Adipose tissue (tissue), 3 donors: ENCODE data around the gene DYRK1B. TPM values are rescaled to one million over a fixed set of nuclear protein-coding genes. Genes with fewer than 3 reads are reported as not detected.

Experiments
- H3K27ac ChIP-seq: one replicate; pipeline ENCODE4 v1.5.1; 2013; ENCODE audit warnings: low read depth, low read length
- WGBS, 3 donors: extraction: QIAGEN DNeasy Blood & Tissue Kit; methylation state at CpG; one replicate each; pipeline ENCODE4 v1.1.7; 2013; 5-methylcytosine and 5-hydroxymethylcytosine counted together
- polyA plus RNA-seq, 3 donors: library from polyadenylated mRNA; stranded (reverse); fragments of 200-250 nt; gene quantifications; one replicate each; pipeline ENCODE4 v1.2.3, GENCODE V29; 2013
- donor health status: healthy with polysubstance abuse.
- donor health status: Bipolar disorder and iron deficiency.
- donor health status: healthy.

Gene DYRK1B
- polyA plus RNA-seq, 3 donors, result 5.4 to 16.4 (median 7.4) TPM

DNA sequence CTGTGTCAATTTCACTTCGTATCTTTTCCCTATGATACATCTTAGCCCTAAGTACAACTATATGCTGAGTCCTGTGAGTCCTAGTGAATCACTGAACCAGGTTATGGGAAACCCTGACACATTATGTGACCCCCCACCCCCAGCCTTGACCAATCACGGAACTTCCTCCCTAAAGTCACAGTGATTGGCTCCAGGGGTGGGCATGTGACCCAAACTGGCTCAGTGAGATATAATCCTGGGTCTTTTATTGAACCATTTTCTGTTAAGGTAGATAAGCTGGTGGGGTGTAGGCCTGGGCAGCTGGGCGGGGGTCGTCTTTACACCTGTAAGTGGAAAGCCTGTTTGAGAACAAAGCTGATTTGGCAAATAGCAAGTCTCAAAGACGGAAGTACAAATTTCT, 32.0 kb upstream of the DYRK1B start:
- 78 to 88% (median 82%) methylated on average over 5 of the region's 5 CpGs for WGBS, 3 donors
- H3K27ac ChIP-seq, result no peak overlapping the region

DNA sequence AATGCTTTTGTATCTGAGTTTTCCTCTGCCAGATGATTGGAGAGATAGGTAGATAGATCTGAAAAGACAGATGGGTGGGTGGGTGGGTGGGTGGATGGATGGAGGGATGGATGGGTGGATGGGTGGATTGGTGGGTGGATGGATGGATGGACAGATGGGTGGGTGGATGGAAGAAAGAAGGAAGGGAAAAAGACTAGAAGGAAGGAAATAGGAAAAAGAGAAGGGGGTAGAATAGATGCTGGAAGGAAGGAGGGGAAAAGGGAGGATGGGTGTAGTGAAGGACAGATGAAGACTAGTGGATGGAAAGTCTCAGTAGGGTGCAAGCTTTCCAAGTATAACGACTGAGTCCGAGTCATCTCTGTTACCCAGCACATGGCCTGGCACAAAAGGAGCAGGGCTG, 31.2 kb upstream of the DYRK1B start:
- 95 to 100% (median 97%) methylated on average over 2 of the region's 2 CpGs for WGBS, 3 donors
- H3K27ac ChIP-seq, result no peak overlapping the region

DNA sequence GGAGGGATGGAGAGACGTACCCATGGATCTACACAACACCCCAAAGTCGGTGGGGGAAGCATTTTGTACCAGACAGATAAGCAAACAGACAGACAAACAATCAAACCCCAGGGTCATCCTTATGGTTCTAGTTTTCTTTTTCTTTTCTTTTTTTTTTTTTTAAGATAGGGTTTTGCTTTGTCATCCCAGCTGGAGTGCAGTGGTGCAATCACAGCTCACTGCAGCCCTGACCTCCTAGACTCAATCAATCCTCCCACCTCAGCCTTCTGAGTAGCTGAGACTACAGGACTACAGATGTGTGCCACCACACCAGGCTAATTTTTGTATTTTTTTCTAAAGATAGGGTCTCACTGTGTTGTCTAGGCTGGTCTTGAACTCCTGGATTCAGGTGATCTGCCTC, 30.2 kb upstream of the DYRK1B start:
- 80 to 85% (median 81%) methylated on average over 2 of the region's 2 CpGs for WGBS, 3 donors
- no peak overlapping the region for H3K27ac ChIP-seq

DNA sequence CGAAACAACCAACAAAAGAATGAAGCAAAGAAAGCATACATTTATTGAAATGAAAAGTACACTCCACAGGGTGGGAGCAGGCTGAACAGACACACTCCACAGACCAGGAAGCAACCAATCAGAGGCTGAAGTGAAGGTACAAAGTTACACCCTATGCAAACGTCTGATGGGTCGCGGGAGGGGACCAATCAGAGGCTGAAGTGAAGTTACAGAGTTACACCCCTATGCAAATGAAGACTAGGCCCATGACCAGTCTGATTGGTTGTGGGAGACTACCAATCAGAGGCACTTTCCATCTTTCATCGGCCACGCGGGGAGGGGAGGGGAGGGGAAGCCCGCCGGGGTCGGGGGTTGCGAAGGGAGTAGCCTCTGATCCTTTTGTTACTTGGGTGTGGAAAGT, 24.6 kb upstream of the DYRK1B start:
- WGBS, 3 donors, result 26 to 68% (median 56%) methylated on average over 11 of the region's 11 CpGs
- H3K27ac ChIP-seq, result no peak overlapping the region

DNA sequence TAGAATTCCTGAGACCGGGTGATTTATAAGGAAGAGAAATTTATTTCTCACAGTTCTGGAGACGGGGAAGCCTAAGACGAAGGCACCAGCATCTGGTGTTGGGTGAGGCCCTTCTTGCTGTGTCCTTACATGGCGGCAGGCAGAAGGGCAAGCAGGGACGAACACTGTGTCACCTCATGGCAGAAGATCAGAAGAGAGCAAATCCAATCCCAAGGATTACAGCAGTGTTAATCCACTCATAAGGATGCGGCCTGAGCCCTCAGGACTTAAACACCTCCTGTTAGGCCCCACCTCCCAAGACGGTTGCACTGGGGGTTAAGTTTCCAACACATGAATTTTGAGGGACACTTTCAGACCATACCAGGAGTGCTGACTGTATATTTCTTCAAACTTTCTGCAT, 18.9 kb upstream of the DYRK1B start:
- 91 to 92% (median 91%) methylated on average over 7 of the region's 7 CpGs for WGBS, 3 donors
- H3K27ac ChIP-seq, result no peak overlapping the region

DNA sequence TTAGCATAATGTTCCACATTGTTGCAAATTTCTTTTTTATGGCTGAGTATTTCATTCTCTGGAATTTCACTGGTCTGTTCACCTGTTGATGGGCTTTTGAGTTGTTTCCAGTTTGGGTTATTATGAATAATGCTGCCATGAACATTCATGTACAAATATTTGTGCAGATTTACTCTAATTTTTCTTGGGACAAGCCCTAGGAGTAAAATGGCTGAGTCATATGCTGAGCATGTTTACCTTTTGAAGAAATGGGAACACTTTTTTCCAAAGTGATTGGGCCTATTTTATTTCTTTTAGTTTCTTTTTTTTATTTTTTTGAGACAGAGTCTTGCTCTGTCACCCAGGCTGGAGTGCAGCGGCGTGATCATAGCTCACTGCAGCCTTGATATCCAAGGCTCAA, 16.9 kb upstream of the DYRK1B start:
- H3K27ac ChIP-seq, result no peak overlapping the region
- WGBS, 3 donors, result 68 to 95% (median 69%) methylated on average over 2 of the region's 2 CpGs

DNA sequence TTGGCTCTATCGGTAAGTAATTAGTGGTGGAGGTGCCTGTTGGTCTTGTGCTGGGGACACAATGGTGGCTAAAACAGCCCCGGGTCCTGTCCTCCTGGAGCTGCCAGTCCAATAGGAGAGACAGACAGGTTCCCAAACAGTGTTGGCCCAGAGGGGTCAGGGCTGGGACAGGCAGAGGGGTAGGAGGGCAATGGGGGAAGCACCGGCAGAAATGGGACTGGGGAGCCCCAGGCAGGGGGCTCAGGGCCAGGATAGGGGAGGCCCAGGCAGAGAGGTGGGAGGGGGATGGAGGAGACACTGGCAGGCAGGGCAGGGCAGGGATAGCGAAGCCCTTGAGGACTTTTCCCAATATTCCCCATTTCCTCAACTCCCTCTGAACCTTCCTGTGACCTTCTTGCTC, 14.4 kb upstream of the DYRK1B start:
- WGBS, 3 donors, result 88 to 94% (median 91%) methylated on average over 4 of the region's 4 CpGs
- H3K27ac ChIP-seq, result no peak overlapping the region

DNA sequence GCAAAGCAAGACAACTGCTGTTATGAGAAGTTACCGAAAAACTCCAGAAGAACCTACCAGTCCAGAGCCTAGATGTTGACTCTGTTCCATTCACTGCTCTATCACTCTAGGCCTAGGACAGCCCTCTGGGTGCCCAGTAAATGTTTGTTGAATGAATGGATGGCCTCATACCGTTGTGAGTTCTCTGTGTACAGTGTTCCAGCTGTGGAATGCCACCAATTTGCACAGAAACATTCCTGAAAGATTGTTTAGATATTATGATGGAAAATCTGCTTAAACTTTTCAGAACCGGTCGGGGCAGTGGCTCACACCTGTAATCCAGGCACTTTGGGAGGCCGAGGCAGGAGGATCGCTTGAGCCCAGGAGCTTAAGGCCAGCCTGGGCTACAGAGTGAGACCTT, 13.6 kb upstream of the DYRK1B start:
- H3K27ac ChIP-seq, result no peak overlapping the region
- WGBS, 3 donors, result 74 to 91% (median 89%) methylated on average over 6 of the region's 6 CpGs

DNA sequence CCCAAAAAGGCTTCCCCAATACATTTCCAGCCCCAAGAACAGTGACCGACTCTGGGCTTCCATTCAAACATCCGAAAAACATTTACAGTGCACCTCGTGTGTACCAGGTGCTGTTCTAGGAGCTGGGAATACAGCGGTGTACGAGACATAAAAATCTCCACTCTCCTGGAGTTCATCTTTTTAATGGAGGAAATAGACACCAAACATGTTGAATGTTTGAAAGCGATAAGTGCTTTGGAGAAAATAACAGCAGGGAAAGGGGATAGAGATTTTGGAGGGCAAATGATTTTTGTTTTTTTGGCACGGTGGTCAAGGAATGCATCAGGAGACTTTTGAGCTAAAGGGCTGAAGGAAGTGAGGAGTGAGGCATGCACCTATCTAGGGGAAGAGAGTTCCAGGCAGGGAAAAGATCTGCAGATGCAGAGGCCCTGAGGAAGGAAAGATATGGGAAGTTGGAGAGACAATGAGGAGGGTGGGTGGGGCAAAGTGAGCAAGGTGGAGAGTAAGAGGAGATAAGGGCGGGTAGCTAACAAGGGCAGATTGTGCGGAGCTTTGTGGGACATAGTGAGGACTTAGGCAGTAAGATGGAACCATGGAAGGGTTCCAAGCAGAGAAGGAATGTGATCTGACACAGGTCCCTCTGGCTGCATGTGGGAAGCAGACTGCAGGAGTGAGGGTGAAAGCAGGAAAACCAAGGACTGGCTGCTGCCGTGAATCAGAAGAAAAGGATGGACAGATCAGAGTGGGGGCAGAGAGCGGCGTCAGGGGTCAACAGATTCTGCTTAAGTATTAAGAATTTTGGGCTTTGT, 12.9 kb upstream of the DYRK1B start:
- no peak overlapping the region for H3K27ac ChIP-seq
- 46 to 49% (median 49%) methylated on average over 12 of the region's 12 CpGs for WGBS, 3 donors

DNA sequence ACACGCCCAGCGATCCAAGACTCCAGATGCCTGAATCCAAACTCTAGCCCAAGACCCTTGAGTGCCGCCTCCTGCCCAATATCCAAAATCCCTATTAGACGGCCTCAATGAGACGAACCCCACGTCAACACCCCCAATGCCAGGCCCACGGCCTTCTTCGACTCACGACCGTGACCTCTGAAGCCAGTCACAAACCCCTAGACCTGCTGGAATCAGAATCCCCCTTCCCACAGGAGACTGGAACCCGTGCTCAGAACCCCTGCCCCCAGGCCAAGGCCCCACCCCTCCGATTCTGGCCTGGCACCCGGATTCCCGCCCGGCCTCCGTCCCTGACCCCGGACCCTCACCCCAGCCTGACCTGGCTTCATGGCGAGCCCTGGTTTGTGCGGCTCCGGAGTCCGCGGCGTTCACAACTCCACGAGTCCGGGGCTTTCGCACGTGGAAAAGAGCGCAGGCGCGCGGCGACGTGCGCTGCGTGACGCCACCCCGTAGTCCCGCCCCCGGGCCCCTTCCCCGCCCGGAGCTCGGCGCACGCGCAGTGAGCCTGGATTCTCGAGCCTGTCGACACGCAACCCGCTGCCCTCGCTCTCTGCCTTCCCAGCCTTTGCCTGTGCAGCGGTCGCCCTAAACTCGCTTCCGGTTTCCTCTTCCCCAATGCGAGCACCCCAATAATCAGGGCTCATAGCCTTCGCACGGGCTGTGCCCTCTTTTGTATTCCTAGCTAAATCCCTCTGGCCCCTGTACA, 12.1 kb upstream of the DYRK1B start, which contains the start of gene FBL:
TSS of gene FBL (minus strand) at position 447 of the 745 bp plus-strand sequence. CDS start at position 368, 79 bp downstream.
- 0 to 1% (median 0%) methylated on average over 56 to 57 of the region's 57 CpGs for WGBS, 3 donors
- no peak within 1 kb of the TSS for H3K27ac ChIP-seq

DNA sequence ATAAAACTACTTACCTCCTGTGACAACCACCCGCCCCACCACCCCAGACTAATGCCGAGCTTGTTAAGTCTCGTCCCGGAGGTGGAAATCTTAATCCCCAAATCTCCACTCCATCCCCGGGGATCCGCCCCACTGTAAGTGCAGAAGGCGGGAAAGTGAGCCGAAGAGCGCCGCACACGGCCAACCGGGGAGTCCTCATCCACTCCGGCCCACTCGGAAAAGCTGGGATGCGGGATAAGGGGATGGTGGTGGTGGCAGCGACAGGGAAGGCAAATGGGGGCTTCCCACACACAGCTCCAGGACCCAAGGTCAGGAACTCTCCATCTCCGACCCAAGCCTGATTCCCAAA, 11.6 kb upstream of the DYRK1B start:
- 1 to 4% (median 2%) methylated on average over 17 of the region's 17 CpGs for WGBS, 3 donors
- no peak overlapping the region for H3K27ac ChIP-seq

DNA sequence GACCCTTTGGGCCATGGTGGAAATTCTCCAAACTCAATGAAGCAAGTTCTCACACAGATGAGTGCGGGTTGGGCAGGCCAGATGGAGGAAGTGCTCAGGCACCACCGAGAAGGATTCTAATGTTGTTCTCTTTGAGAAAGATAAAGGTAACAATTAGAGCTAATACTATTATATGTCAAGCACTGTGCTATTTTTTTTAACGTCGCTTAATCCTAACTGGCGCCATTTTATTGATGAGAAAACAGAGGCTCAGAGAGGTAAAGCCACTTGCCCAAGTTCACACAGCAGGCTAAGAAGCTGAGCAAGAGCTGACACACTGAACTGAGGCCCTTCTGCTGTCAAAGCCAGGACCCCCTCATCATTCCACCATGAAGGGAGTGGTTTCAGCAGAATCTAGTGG, 11.2 kb upstream of the DYRK1B start:
- H3K27ac ChIP-seq, result no peak overlapping the region
- WGBS, 3 donors, result 29 to 33% (median 32%) methylated on average over 5 of the region's 5 CpGs

DNA sequence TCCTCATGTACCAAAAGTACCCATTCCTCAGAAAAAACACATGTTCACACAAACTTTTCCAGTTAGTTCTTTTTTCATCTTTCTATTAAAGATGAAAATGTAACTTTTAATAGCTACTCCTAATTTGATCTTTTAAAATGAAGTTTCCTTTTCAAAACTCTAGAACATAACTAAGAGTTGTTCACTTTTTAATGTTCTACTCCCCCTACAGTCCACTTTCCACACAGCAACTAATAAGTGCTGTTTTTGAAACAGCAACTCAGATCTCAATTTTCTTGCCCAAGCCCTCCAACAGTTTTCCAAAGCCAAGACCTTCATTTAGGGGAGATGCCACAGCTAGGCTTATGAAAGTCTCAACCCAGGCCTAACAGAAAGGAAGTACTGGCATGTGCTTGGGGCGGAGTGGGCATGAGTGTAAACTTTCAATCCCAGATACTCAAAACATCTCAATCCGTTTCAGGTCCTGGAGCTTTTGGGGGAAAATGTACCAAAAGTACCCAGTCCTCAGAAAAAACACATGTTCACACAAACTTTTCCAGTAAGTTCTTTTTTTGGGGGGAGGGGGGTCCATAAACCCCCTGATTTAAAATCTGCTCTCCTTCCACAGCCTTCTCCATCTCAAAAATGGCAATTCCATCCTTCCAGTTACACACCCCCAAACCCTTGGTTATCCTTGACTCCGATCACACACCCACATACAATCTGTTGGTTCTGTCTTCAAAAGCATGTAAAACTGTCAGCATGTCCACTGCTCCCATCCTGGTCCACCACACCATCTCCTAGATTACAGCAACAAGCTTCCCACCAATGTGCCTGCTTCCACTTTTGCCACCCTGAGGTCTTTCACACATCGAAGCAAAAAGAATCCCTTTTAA, 10.2 kb upstream of the DYRK1B start:
- 59 to 61% (median 60%) methylated on average over 4 of the region's 4 CpGs for WGBS, 3 donors
- no peak overlapping the region for H3K27ac ChIP-seq

DNA sequence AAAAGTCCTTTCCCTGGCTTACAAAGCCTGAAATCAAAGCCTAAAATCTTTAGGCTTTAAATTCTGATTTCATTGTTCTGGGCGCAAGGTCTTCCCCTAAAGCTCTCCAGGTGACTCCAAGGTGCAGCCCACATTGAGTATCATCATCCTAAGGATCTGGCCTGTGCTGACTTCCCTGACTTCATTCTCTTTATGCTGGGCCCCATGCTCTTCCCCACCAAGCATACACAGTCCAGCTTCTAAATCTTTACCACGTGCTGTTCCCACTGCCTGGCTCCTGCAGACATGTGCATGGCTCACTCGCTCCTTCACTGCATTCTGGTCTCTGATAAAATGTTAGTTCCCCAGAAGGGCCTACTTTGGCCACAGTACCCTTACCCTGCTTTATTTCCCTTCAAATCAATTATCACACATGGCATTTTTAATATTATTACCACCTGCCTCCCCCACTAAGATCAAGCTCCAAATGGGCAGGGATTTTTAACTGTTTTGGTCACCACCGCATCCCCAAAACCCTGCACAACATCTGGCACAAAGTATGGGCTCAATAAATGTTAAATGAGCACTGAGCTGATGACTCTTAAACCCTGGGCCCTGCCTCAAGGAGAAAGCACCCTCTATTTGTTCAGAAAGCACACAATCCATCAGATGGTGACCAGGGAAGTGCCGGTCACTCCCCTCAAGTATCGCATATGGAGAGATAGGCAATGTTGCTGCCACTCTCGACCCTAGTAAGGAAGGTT, 8.9 kb upstream of the DYRK1B start:
- 81 to 89% (median 87%) methylated on average over 7 of the region's 7 CpGs for WGBS, 3 donors
- no peak overlapping the region for H3K27ac ChIP-seq

DNA sequence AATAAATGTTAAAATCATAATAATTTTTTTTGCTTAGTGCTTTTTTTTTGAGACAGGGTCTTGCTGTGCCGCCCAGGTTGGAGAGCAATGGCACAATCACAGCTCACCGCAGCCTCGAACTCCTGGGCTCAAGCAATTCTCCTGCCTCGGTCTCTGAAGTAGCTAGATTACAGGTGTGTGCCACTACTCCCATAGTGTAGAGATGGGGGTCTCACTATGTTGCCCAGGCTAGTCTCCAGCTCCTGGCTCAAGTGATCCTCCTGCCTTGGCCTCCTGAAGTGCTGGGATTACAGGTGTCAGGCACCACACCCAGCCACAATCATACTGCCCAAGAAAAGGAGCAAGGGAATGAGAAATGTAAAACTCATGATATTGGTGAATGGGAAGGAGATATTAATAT, 7.1 kb upstream of the DYRK1B start:
- WGBS, 3 donors, result 88 to 97% (median 94%) methylated on average over 4 of the region's 4 CpGs
- no peak overlapping the region for H3K27ac ChIP-seq

DNA sequence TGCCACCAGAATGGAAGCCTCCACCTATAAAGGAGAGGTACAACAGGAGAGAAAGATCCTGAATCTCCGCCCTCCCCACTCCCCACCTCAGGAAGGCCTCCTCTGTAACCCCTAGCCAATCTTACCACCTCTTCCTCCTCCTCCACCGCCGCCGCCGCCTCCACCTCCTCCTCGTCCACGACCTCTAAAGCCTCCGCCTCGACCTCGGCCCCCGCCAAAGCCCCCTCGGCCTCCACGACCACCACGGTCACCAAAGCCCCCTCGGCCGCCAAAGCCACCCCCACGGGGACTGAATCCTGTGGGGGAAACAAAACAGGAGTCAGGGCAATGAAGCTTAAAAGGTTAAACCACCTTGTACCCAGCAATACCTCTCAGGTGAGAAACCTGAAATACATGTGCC, 6.5 kb upstream of the DYRK1B start:
- WGBS, 3 donors, result 85 to 94% (median 94%) methylated on average over 17 of the region's 17 CpGs
- no peak overlapping the region for H3K27ac ChIP-seq

DNA sequence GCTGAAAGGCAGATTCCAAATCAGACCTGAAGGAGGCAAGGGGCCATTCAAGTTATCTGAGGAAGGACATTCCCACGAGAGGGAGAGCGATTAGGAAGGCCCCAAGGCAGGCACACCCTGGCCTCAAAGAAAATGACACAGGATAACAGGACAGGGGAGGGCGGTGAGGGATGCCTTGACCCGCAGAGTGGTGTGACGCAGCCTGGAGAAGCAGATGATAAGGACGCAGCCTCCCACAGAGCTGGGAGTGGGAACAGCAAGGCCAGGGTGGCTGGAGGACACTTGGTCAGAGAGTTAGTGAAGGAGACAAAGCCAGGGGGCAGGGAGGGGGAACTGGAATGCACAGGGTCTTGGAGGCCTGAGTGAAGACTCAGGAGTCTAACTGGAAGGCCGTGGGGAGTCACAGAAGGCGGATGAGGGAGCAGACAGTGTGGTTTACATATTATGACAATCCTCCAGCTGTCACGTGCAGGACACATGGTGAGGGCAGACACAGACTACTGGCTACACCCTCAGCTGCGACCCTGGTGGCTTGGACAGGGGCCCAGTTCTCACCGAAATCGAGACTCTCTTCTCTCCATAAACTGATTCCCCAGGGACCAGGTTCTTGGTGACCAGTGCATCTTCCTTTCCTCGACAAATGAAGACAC, 5.8 kb upstream of the DYRK1B start:
- H3K27ac ChIP-seq, result no peak overlapping the region
- 87% methylated on average over 13 of the region's 13 CpGs for WGBS, 3 donors

DNA sequence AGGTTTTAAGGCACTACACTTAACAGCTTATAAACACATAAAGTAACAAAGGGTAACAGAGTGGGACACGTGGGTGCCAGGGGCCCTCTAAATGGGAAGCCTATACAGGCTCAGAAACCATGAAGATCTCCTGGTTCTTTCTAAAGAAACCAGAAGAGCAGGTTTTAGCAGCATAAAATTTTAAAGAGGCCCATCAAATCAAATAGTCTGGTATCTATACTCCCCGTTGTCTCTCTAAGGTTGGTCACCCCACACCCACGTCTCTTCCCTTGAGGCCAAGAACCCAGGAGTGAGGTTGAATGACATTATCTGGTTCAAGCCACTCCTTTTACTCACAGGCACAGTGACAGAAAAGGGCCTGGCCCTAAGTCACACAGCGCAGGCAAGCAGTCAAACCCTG, 4.6 kb upstream of the DYRK1B start:
- H3K27ac ChIP-seq, result no peak overlapping the region
- WGBS, 3 donors, result 84 to 95% (median 93%) methylated on average over 4 of the region's 4 CpGs
